SH-SY5Y (cell line): ENCODE data around the gene AAK1.

Source experiments
- GATA2 ChIP-seq: IDR thresholded peaks from 2 replicates; pipeline ENCODE4 v1.6.1; 2011; ENCODE audit warnings: mild to moderate bottlenecking, low read depth, low read length
- GATA3 ChIP-seq: IDR thresholded peaks from 2 replicates; pipeline ENCODE4 v1.6.1; 2011; ENCODE audit warnings: low read depth, mild to moderate bottlenecking, low read length, moderate library complexity

DNA sequence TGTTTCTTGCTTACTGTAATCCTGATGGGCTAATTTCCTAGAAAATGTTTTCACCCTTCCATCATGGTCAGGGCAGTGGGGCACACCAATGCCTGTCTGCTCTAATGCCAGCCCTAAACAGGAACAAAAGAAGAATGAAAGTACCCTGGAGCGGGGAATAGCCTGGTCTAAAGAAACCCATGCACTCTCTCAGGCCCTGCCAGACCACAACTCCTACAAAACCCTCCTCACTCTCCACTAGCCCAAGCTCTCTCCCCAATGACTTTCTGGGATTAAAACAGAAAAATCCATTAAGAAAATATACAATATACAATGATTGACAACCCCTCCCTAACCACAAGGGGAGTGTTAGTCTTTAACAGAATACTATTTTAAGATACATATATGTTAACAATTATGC is 67.6 kb downstream of the AAK1 start:
- TF ChIP-seq GATA3: no peak
- TF ChIP-seq GATA2: no peak
